ENCODE data around the gene YAF2.

- TF ChIP-seq POLR2A (IDR thresholded peaks at IDR 0.05), result no peak
- TF ChIP-seq, protein P1, sequence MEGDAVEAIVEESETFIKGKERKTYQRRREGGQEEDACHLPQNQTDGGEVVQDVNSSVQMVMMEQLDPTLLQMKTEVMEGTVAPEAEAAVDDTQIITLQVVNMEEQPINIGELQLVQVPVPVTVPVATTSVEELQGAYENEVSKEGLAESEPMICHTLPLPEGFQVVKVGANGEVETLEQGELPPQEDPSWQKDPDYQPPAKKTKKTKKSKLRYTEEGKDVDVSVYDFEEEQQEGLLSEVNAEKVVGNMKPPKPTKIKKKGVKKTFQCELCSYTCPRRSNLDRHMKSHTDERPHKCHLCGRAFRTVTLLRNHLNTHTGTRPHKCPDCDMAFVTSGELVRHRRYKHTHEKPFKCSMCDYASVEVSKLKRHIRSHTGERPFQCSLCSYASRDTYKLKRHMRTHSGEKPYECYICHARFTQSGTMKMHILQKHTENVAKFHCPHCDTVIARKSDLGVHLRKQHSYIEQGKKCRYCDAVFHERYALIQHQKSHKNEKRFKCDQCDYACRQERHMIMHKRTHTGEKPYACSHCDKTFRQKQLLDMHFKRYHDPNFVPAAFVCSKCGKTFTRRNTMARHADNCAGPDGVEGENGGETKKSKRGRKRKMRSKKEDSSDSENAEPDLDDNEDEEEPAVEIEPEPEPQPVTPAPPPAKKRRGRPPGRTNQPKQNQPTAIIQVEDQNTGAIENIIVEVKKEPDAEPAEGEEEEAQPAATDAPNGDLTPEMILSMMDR (IDR thresholded peaks at IDR 0.05), result no peak
Measured at GRCh38 chr12:42277396-42278127, 39.5 kb upstream of the YAF2 start.

All from body of pancreas (tissue), 4 donors.